Stomach (tissue), 4 donors: ENCODE data around the gene SLK.

ENCODE experiments used
- CTCF ChIP-seq, 7 experiments: fragments of 450-650 bp in 4 of 7; fragments of 200-600 bp in 3 of 7; sonication (generic) in 3 of 7; IDR thresholded peaks; one replicate each; pipeline ENCODE4 v1.5.1; 2016 to 2019; ENCODE audit warnings: antibody characterized with exemption in 7 of 7, control low read depth in 2 of 7, mild to moderate bottlenecking in 1 of 7
- EP300 ChIP-seq: sonication (generic); formaldehyde crosslinking; IDR thresholded peaks from one replicate; pipeline ENCODE4 v1.6.1; 2017; ENCODE audit warnings: antibody characterized with exemption
- POLR2A ChIP-seq, 4 donors: fragments of 450-650 bp; IDR thresholded peaks; one replicate each; pipeline ENCODE4 v1.6.1; 2016; ENCODE audit warnings: antibody characterized with exemption in 4 of 4, control low read depth in 2 of 4, mild to moderate bottlenecking in 1 of 4, moderate library complexity in 1 of 4
- POLR2AphosphoS5 ChIP-seq, 3 donors: sonication (generic); formaldehyde crosslinking; IDR thresholded peaks; one replicate each; pipeline ENCODE4 v1.6.1; 2016; ENCODE audit warnings: antibody characterized with exemption in 3 of 3

- TF ChIP-seq CTCF (IDR thresholded peaks at IDR 0.05) (no peak), POLR2A (IDR thresholded peaks at IDR 0.05) (no peak), POLR2AphosphoS5 (IDR thresholded peaks at IDR 0.05) (no peak), EP300 (no peak)
Measured at GRCh38 chr10:103975169-103975568, 8.2 kb downstream of the SLK start.
